Panc1 (cell line): ENCODE results near the gene CALU. TPM values are rescaled to one million over a fixed set of nuclear protein-coding genes. Genes with fewer than 3 reads are reported as not detected.

ENCODE experiments used
- ATAC-seq: fragments of 200-7000 bp; cut with Tn5 transposase; 2 replicates; pipeline ENCODE4 v1.9.1; 2020; ENCODE audit warnings: mild to moderate bottlenecking, moderate library complexity
- BruUV-seq: library from RNA; stranded (reverse); fragments of 400-500 nt; replicated peaks from 2 replicates; lab custom pipeline; 2021; lab: Mats Ljungman, UMichigan
- CTCF ChIA-PET: fragments of 300-600 bp; sonication (Branson Sonifier 250); formaldehyde crosslinking; loops from one replicate; lab custom pipeline; 2022; ENCODE audit warnings: antibody characterized with exemption; lab: Charles Lee
- POLR2A ChIA-PET: fragments of 300-600 bp; sonication (Branson Sonifier 250); formaldehyde crosslinking; loops from one replicate; lab custom pipeline; 2022; ENCODE audit warnings: antibody characterized with exemption; lab: Charles Lee
- DNase-seq: peaks from one replicate; pipeline ENCODE4 v3.0.0-alpha.2; 2010; ENCODE audit warnings: low read depth, low spot score
- H3K27ac ChIP-seq: 2 replicates; pipeline ENCODE4 v1.5.1; 2011; ENCODE audit warnings: mild to moderate bottlenecking, low read length, inconsistent platforms
- H3K27me3 ChIP-seq: fragments of 200-500 bp; sonication (Bioruptor generic); 2 replicates; pipeline ENCODE4 v1.6.0; 2014; ENCODE audit warnings: low read length, inconsistent platforms; ENCODE audit not compliant: control insufficient read depth, insufficient read depth
- H3K36me3 ChIP-seq: fragments of 200-500 bp; sonication (Bioruptor generic); 2 replicates; pipeline ENCODE4 v1.5.1; 2014; ENCODE audit warnings: inconsistent platforms, mild to moderate bottlenecking, low read length, moderate library complexity; ENCODE audit not compliant: control insufficient read depth, insufficient read depth
- H3K4me1 ChIP-seq: 2 replicates; pipeline ENCODE4 v1.5.1; 2011; ENCODE audit warnings: inconsistent platforms, mild to moderate bottlenecking, low read length, moderate library complexity; ENCODE audit not compliant: control insufficient read depth, insufficient read depth
- H3K4me3 ChIP-seq, 2 experiments: 2 replicates each; pipeline ENCODE4 v1.5.1; 2011 to 2012; ENCODE audit warnings: low read depth in 2 of 2, low read length in 2 of 2, mild to moderate bottlenecking in 2 of 2, inconsistent platforms in 1 of 2, moderate library complexity in 1 of 2
- H3K9me3 ChIP-seq: fragments of 200-500 bp; sonication (Bioruptor generic); 2 replicates; pipeline ENCODE4 v1.5.1; 2014; ENCODE audit warnings: low read depth, mild to moderate bottlenecking, inconsistent platforms, low read length, moderate library complexity; ENCODE audit not compliant: control insufficient read depth, insufficient read depth
- POLR2AphosphoS5 ChIP-seq: IDR thresholded peaks from 2 replicates; pipeline ENCODE4 v1.6.1; 2012; ENCODE audit warnings: mild to moderate bottlenecking, low read depth, low read length, moderate library complexity
- SIN3A ChIP-seq: IDR thresholded peaks from 2 replicates; pipeline ENCODE4 v1.6.1; 2012; ENCODE audit warnings: low read depth, mild to moderate bottlenecking, low read length, moderate library complexity, borderline replicate concordance; ENCODE audit not compliant: insufficient read depth
- TCF7L2 ChIP-seq: IDR thresholded peaks from 2 replicates; pipeline ENCODE4 v1.6.1; 2011; ENCODE audit warnings: mild to moderate bottlenecking, low read depth, low read length, inconsistent platforms
- in situ Hi-C: cut with HindIII; loops from 2 replicates; pipeline ENCODE4 v1.10.0; 2016; ENCODE audit warnings: low sequenced_read_pairs, low pct_unique_long_range_greater_than_20kb
- intact Hi-C: fragments of 100-400 bp; cut with micrococcal nuclease; formaldehyde crosslinking; loops from one replicate; pipeline ENCODE4 v1.10.0; 2022; ENCODE audit not compliant: unreplicated experiment
- total RNA-seq: library from RNA; stranded (reverse); gene quantifications from one replicate; pipeline ENCODE4 v1.2.1, GENCODE V29; 2021; ENCODE audit not compliant: unreplicated experiment
- TF ChIP-seq, protein P1 (sequence below), 2 experiments: IDR thresholded peaks; 2 replicates each; pipeline ENCODE4 v1.6.1; 2011 to 2012; ENCODE audit warnings: low read depth in 2 of 2, control low read depth in 1 of 2, low read length in 1 of 2, mild to moderate bottlenecking in 1 of 2, moderate library complexity in 1 of 2; ENCODE audit not compliant: insufficient read depth in 1 of 2
- TF ChIP-seq, protein P2 (sequence below): fragments of 450-650 bp; IDR thresholded peaks from 2 replicates; pipeline ENCODE4 v1.5.1; 2017; ENCODE audit warnings: mild to moderate bottlenecking

The CALU gene
- total RNA-seq, 1 experiment from 2014 or later: 210 TPM

DNA sequence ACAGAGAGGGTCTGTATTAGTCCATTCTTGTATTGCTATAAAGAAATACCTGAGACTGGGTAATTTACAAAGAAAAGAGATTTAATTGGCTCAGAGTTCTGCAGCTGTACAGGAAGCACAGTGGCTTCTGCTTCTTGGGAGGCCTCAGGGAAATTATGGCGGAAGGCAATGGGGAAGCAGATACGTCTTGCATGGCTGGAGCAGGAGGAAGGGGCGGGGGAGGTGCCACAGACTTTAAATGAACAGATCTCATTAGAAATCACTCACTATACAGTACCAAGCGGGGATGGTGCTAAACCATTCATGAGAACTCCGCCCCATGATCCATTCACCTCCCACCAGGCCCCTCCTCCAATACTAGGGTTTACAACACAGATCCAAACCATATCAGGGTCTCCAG lies 3.7 kb upstream of the CALU start:
- DNase-seq (no peak), ATAC-seq (no peak)
- Histone ChIP-seq H3K27me3 (peaks cover 6% of the 10 kb centered on the region), H3K27ac (no peak overlapping the region), H3K4me1 (peaks cover 10% of the 10 kb centered on the region), H3K4me3 (no peak overlapping the region), H3K9me3 (no peaks in the 10 kb centered on the region), H3K36me3 (peaks cover 5% of the 10 kb centered on the region; the same call in 1 of the 2 replicates)
- BruUV-seq: no TSS peak
- no peak for TF ChIP-seq POLR2AphosphoS5
- TF ChIP-seq TCF7L2: no peak
- TF ChIP-seq, protein P1, sequence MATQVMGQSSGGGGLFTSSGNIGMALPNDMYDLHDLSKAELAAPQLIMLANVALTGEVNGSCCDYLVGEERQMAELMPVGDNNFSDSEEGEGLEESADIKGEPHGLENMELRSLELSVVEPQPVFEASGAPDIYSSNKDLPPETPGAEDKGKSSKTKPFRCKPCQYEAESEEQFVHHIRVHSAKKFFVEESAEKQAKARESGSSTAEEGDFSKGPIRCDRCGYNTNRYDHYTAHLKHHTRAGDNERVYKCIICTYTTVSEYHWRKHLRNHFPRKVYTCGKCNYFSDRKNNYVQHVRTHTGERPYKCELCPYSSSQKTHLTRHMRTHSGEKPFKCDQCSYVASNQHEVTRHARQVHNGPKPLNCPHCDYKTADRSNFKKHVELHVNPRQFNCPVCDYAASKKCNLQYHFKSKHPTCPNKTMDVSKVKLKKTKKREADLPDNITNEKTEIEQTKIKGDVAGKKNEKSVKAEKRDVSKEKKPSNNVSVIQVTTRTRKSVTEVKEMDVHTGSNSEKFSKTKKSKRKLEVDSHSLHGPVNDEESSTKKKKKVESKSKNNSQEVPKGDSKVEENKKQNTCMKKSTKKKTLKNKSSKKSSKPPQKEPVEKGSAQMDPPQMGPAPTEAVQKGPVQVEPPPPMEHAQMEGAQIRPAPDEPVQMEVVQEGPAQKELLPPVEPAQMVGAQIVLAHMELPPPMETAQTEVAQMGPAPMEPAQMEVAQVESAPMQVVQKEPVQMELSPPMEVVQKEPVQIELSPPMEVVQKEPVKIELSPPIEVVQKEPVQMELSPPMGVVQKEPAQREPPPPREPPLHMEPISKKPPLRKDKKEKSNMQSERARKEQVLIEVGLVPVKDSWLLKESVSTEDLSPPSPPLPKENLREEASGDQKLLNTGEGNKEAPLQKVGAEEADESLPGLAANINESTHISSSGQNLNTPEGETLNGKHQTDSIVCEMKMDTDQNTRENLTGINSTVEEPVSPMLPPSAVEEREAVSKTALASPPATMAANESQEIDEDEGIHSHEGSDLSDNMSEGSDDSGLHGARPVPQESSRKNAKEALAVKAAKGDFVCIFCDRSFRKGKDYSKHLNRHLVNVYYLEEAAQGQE (IDR thresholded peaks at IDR 0.05; ENCODE audit: insufficient read depth in 1 of 2, low read depth in 2 of 2, low read length in 1 of 2): no peak
- TF ChIP-seq SIN3A: no peak
- TF ChIP-seq, protein P2, sequence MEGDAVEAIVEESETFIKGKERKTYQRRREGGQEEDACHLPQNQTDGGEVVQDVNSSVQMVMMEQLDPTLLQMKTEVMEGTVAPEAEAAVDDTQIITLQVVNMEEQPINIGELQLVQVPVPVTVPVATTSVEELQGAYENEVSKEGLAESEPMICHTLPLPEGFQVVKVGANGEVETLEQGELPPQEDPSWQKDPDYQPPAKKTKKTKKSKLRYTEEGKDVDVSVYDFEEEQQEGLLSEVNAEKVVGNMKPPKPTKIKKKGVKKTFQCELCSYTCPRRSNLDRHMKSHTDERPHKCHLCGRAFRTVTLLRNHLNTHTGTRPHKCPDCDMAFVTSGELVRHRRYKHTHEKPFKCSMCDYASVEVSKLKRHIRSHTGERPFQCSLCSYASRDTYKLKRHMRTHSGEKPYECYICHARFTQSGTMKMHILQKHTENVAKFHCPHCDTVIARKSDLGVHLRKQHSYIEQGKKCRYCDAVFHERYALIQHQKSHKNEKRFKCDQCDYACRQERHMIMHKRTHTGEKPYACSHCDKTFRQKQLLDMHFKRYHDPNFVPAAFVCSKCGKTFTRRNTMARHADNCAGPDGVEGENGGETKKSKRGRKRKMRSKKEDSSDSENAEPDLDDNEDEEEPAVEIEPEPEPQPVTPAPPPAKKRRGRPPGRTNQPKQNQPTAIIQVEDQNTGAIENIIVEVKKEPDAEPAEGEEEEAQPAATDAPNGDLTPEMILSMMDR: no peak
- ChIA-PET CTCF (no interaction called here), POLR2A (no interaction called here)
- intact Hi-C loops: no loop called here
- in situ Hi-C loops: no loop called here

DNA sequence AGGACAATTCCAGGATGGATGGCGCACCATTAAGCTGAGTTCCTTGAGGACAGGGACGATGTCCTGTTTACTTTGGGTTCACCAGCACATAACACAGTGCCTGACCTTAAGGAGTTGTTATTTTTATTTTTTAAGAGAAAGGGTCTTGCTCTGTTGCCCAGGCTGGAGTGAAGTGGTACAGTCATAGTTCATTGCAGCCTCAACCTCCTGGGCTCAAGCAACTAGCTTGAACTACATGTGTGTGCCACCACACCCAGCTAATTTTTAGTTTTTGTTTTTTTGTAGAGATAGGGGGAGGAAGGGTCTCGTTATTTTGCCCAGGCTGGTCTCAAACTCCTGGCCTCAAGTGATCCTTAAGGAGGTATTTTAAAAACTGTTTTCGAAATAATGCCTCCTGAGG lies 1.7 kb upstream of the CALU start:
- TF ChIP-seq, protein P2: no peak
- TF ChIP-seq, protein P1 (IDR thresholded peaks at IDR 0.05; ENCODE audit: insufficient read depth in 1 of 2, low read depth in 2 of 2, low read length in 1 of 2): no peak
- no peak for TF ChIP-seq POLR2AphosphoS5
- TF ChIP-seq SIN3A: no peak
- TF ChIP-seq TCF7L2: no peak
- POLR2A ChIA-PET: interaction anchor here (0.6 kb wide), 1 partner anchor 97 kb away, joined by 8 read pairs; no protein-coding TSS in a partner anchor
- BruUV-seq: no TSS peak
- Histone ChIP-seq H3K9me3 (no peaks in the 10 kb centered on the region), H3K27ac (no peak overlapping the region), H3K4me1 (peaks cover 22% of the 10 kb centered on the region), H3K27me3 (peaks cover 5% of the 10 kb centered on the region), H3K4me3 (no peak overlapping the region), H3K36me3 (peaks cover 5% of the 10 kb centered on the region)
- CTCF ChIA-PET: no interaction called here
- ATAC-seq (no peak), DNase-seq (no peak)
- in situ Hi-C loops: no loop called here
- intact Hi-C loops: no loop called here
